K562 (cell line): ENCODE data around the gene CNNM3. TPM values are rescaled to one million over a fixed set of nuclear protein-coding genes. Genes with fewer than 3 reads are reported as not detected.

Experiments
- ARID3A ChIP-seq: IDR thresholded peaks from 2 replicates; pipeline ENCODE4 v1.6.1; 2012; ENCODE audit warnings: low read depth, low read length, improper control_type of control experiment, borderline replicate concordance
- CBFB ChIP-seq: sonication (generic); formaldehyde crosslinking; IDR thresholded peaks from 2 replicates; pipeline ENCODE4 v1.4.0; 2020; ENCODE audit warnings: mild to moderate bottlenecking, missing genetic modification reagents
- CCNT2 ChIP-seq: IDR thresholded peaks from 2 replicates; pipeline ENCODE4 v1.6.1; 2011; ENCODE audit warnings: borderline replicate concordance, low read depth, mild to moderate bottlenecking, moderate library complexity, mixed read lengths, low read length; ENCODE audit not compliant: insufficient read length; ENCODE audit errors: extremely low read depth
- GMEB1 ChIP-seq: fragments of 250-450 bp; sonication (Bioruptor Pico); IDR thresholded peaks from 2 replicates; pipeline ENCODE4 v1.4.0; 2020; ENCODE audit warnings: mild to moderate bottlenecking
- MAX ChIP-seq: sonication (generic); formaldehyde crosslinking; IDR thresholded peaks from 2 replicates; pipeline ENCODE4 v1.9.0; 2022; ENCODE audit warnings: mild to moderate bottlenecking, missing genetic modification reagents
- MYC ChIP-seq, 2 experiments: fragments of 250-450 bp in 1 of 2; sonication (Bioruptor Pico) in 1 of 2; IDR thresholded peaks; 2 replicates each; pipeline versions ENCODE4 v1.5.1 to v1.6.1; 2012 to 2021; ENCODE audit warnings: low read depth in 2 of 2, borderline replicate concordance in 1 of 2, improper control_type of control experiment in 1 of 2, low read length in 1 of 2, mild to moderate bottlenecking in 1 of 2, moderate library complexity in 1 of 2
- NR2F6 ChIP-seq: fragments of 450-650 bp; formaldehyde crosslinking; IDR thresholded peaks from 2 replicates; pipeline ENCODE4 v1.4.0; 2020; ENCODE audit warnings: mild to moderate bottlenecking
- PTBP1 ChIP-seq: fragments of 200-400 bp; formaldehyde crosslinking; IDR thresholded peaks from 2 replicates; pipeline ENCODE4 v1.6.1; 2017; ENCODE audit warnings: low read depth, low read length
- PYGO2 ChIP-seq: fragments of 450-650 bp; IDR thresholded peaks from 2 replicates; pipeline ENCODE4 v1.6.1; 2016; ENCODE audit warnings: mild to moderate bottlenecking, missing genetic modification characterization, moderate library complexity, missing compliant biosample characterization
- RBBP5 ChIP-seq: fragments of 200-600 bp; sonication (generic); IDR thresholded peaks from 2 replicates; pipeline ENCODE4 v1.6.1; 2012; ENCODE audit warnings: borderline replicate concordance, mild to moderate bottlenecking, low read length, control low read depth, inconsistent platforms; ENCODE audit not compliant: insufficient read depth, poor library complexity, severe bottlenecking
- TAF1 ChIP-seq: IDR thresholded peaks from 2 replicates; pipeline ENCODE4 v1.6.1; 2011; ENCODE audit warnings: mild to moderate bottlenecking, low read length, moderate library complexity; ENCODE audit not compliant: insufficient read depth, control insufficient read depth, severe bottlenecking; ENCODE audit errors: extremely low read depth
- TEAD4 ChIP-seq, 2 experiments: sonication (generic) in 1 of 2; formaldehyde crosslinking in 1 of 2; IDR thresholded peaks; 2 replicates each; pipeline versions ENCODE4 v1.6.1 to v1.8.0; 2012 to 2022; ENCODE audit warnings: borderline replicate concordance in 1 of 2, inconsistent platforms in 1 of 2, low read length in 1 of 2, mild to moderate bottlenecking in 1 of 2, missing genetic modification reagents in 1 of 2
- TSC22D4 ChIP-seq: fragments of 450-650 bp; IDR thresholded peaks from 2 replicates; pipeline ENCODE4 v1.6.1; 2016; ENCODE audit warnings: missing genetic modification characterization, missing biosample characterization, control low read depth
- VEZF1 ChIP-seq: fragments of 200-800 bp; sonication (Bioruptor generic); IDR thresholded peaks from 2 replicates; pipeline ENCODE4 v1.6.1; 2017; ENCODE audit warnings: missing genetic modification characterization, missing compliant biosample characterization
- ZBTB7A ChIP-seq: IDR thresholded peaks from 2 replicates; pipeline ENCODE4 v1.6.1; 2011; ENCODE audit warnings: low read depth, mild to moderate bottlenecking, low read length, moderate library complexity, borderline replicate concordance; ENCODE audit not compliant: control insufficient read depth
- ZFP1 ChIP-seq: fragments of 450-650 bp; formaldehyde crosslinking; IDR thresholded peaks from 2 replicates; pipeline ENCODE4 v1.4.0; 2020; ENCODE audit warnings: mild to moderate bottlenecking, mixed read lengths
- ZNF232 ChIP-seq: sonication (generic); formaldehyde crosslinking; IDR thresholded peaks from 2 replicates; pipeline ENCODE4 v1.8.0; 2022; ENCODE audit warnings: mild to moderate bottlenecking, missing genetic modification reagents
- ZNF395 ChIP-seq: fragments of 200-800 bp; sonication (Bioruptor generic); IDR thresholded peaks from 2 replicates; pipeline ENCODE4 v1.6.1; 2017; ENCODE audit warnings: missing genetic modification characterization, missing compliant biosample characterization
- ZNF668 ChIP-seq: fragments of 250-450 bp; sonication (Bioruptor Pico); IDR thresholded peaks from 2 replicates; pipeline ENCODE4 v1.8.0; 2022; ENCODE audit warnings: mild to moderate bottlenecking, inconsistent platforms
- ZNF830 ChIP-seq: fragments of 250-450 bp; sonication (Bioruptor Pico); IDR thresholded peaks from 2 replicates; pipeline ENCODE4 v1.5.0; 2021; ENCODE audit warnings: mild to moderate bottlenecking
- polyA plus RNA-seq, 8 experiments: library from polyadenylated mRNA; depleted of rRNA in 4 of 8; stranded (reverse) in 5 of 8; unstranded in 3 of 8; fragments of >200 nt; fragmentation: Nextera tagmentation in 2 of 8; fragmentation: Illumina TruSeq in 1 of 8; extraction: Ambion mirVana in 2 of 8; extraction: Trizol in 1 of 8; gene quantifications; 2 replicates each; pipeline versions ENCODE4 v1.2.1 to v1.2.3, GENCODE V29; 2011 to 2014; ENCODE audit warnings: inconsistent platforms in 1 of 8, missing spikeins in 1 of 8
- total RNA-seq, 7 experiments: library from RNA; depleted of rRNA in 6 of 7; stranded (reverse); fragments of >200 nt in 6 of 7; fragmentation: Illumina TruSeq in 2 of 7; extraction: Trizol in 2 of 7; gene quantifications; 2 replicates each; pipeline versions ENCODE4 v1.2.1 to v1.2.3, GENCODE V29; 2011 to 2021; ENCODE audit warnings: low replicate concordance in 1 of 7

The CNNM3 gene
- total and polyA plus RNA-seq, 9 of the 15 experiments (the other 6 are each of a cell fraction or from before 2014, with no cell fraction given), result 1.4 to 16.9 (median 6.5) TPM

- peak; percentile 66; the same call in 1 of the 2 replicates for TF ChIP-seq ZNF395 (CRISPR knock-in tag)
- no peak for TF ChIP-seq ZFP1
- no peak for TF ChIP-seq NR2F6 (CRISPR knock-in tag)
- peak; percentile 49; the same call in 1 of the 2 replicates for TF ChIP-seq ZBTB7A
- no peak for TF ChIP-seq MAX (CRISPR knock-in tag)
- TF ChIP-seq TSC22D4 (tag), result no peak
- 0 out of 2 replicates have a peak, but pooled peaks have one; percentile 54 for TF ChIP-seq ZNF830
- no peak for TF ChIP-seq ZNF232
- TF ChIP-seq TAF1, result peak; percentile 1
- TF ChIP-seq PTBP1, result no peak
- peak; percentile 13 for TF ChIP-seq CCNT2
- TF ChIP-seq ARID3A, result no peak
- TF ChIP-seq RBBP5, result peak; percentile 58
- no peak for TF ChIP-seq ZNF668 (CRISPR knock-in tag)
- peak; percentile 2; the same call in 1 of the 2 replicates for TF ChIP-seq VEZF1 (CRISPR knock-in tag)
- no peak for TF ChIP-seq MYC (IDR thresholded peaks at IDR 0.05; ENCODE audit: low read depth, low read length)
- no peak for TF ChIP-seq MYC (CRISPR knock-in tag; IDR thresholded peaks at IDR 0.05; ENCODE audit: borderline replicate concordance, low read depth)
- TF ChIP-seq GMEB1 (CRISPR knock-in tag), result peak; percentile 28
- no peak for TF ChIP-seq CBFB (CRISPR knock-in tag)
- 0 out of 2 replicates have a peak, but pooled peaks have one; percentile 2 for TF ChIP-seq TEAD4 (IDR thresholded peaks at IDR 0.05; ENCODE audit: low read length)
- TF ChIP-seq TEAD4 (CRISPR knock-in tag; IDR thresholded peaks at IDR 0.05; ENCODE audit: borderline replicate concordance), result no peak
- no peak for TF ChIP-seq PYGO2 (tag)
Measured at GRCh38 chr2:96869281-96869821, 53.3 kb downstream of the CNNM3 start (continued).
